Upper lobe of left lung (tissue), 4 donors: ENCODE data around the gene NOP56.

ENCODE experiments used
- CTCF ChIP-seq, 6 experiments: fragments of 450-650 bp in 4 of 6; fragments of 200-600 bp in 2 of 6; sonication (generic) in 2 of 6; IDR thresholded peaks; one replicate each; pipeline ENCODE4 v1.5.1; 2016 to 2019; ENCODE audit warnings: antibody characterized with exemption in 6 of 6
- EP300 ChIP-seq, 4 donors: sonication (generic); formaldehyde crosslinking; IDR thresholded peaks; one replicate each; pipeline ENCODE4 v1.5.1; 2017; ENCODE audit warnings: antibody characterized with exemption in 4 of 4, control low read depth in 2 of 4
- POLR2A ChIP-seq, 4 donors: fragments of 450-650 bp; IDR thresholded peaks; one replicate each; pipeline ENCODE4 v1.5.1; 2016 to 2017; ENCODE audit warnings: antibody characterized with exemption in 4 of 4, mild to moderate bottlenecking in 2 of 4

GRCh38 chr20:2691663-2692035, 39.2 kb downstream of the NOP56 start:
- TF ChIP-seq EP300 (IDR thresholded peaks at IDR 0.05) (no peak), CTCF (IDR thresholded peaks at IDR 0.05) (no peak), POLR2A (IDR thresholded peaks at IDR 0.05) (no peak)
